HG03139 (cell line): ENCODE results near the gene USP17L13.
"Not testable (repeated sequence)": the region's sequence is repeated elsewhere in the genome, so short reads cannot be mapped to it uniquely, and the experiment has no call there.

ENCODE experiments used
- ATAC-seq: cut with Tn5 transposase; IDR thresholded peaks from one replicate; pipeline ENCODE4 v1.9.1; 2021; ENCODE audit not compliant: unreplicated experiment

The USP17L13 gene

GRCh38 chr4:9224596-9224995 lies at the start of gene USP17L13:
Gene USP17L13 (plus strand): TSS chr4:9224896. CDS start chr4:9224896, 0 bp downstream.
- ATAC-seq, result not testable (repeated sequence)

GRCh38 chr4:9210357-9210756 lies 14.3 kb upstream of the USP17L13 start, which contains the start of gene USP17L10:
Gene USP17L10 (plus strand): TSS chr4:9210657. CDS start chr4:9210657, 0 bp downstream.
- not testable (repeated sequence) for ATAC-seq

- not testable (repeated sequence) for ATAC-seq
Observed at GRCh38 chr4:9214701-9215100, 10.0 kb upstream of the USP17L13 start.

GRCh38 chr4:9215105-9215504 lies 9.6 kb upstream of the USP17L13 start, which contains the start of gene USP17L11:
Gene USP17L11 (plus strand): TSS chr4:9215405. CDS start chr4:9215405, 0 bp downstream.
- ATAC-seq, result not testable (repeated sequence)

- ATAC-seq, result not testable (repeated sequence)
Observed at GRCh38 chr4:9219852-9220251, 4.8 kb upstream of the USP17L13 start, which contains the start of gene USP17L12. Gene USP17L12 (plus strand): TSS chr4:9220152. CDS start chr4:9220152, 0 bp downstream.

GRCh38 chr4:9230249-9230648 lies 5.6 kb downstream of the USP17L13 start:
- not testable (repeated sequence) for ATAC-seq

- ATAC-seq, result not testable (repeated sequence)
Observed at GRCh38 chr4:9234085-9234484, 9.4 kb downstream of the USP17L13 start, which contains the start of gene USP17L15. Gene USP17L15 (plus strand): TSS chr4:9234385. CDS start chr4:9234385, 0 bp downstream.

GRCh38 chr4:9238461-9238860 lies 13.8 kb downstream of the USP17L13 start:
- not testable (repeated sequence) for ATAC-seq

GRCh38 chr4:9243579-9243978 lies 18.9 kb downstream of the USP17L13 start, which contains the start of gene USP17L17:
Gene USP17L17 (plus strand): TSS chr4:9243879. CDS start chr4:9243879, 0 bp downstream.
- not testable (repeated sequence) for ATAC-seq

GRCh38 chr4:9247953-9248680 lies 23.4 kb downstream of the USP17L13 start, which contains the start of gene USP17L18:
Gene USP17L18 (plus strand): TSS chr4:9248630. CDS start chr4:9248630, 0 bp downstream.
- not testable (repeated sequence) for ATAC-seq

- not testable (repeated sequence) for ATAC-seq
Observed at GRCh38 chr4:9253078-9253477, 28.4 kb downstream of the USP17L13 start, which contains the start of gene USP17L19. Gene USP17L19 (plus strand): TSS chr4:9253378. CDS start chr4:9253378, 0 bp downstream.

GRCh38 chr4:9257824-9258223 lies 33.1 kb downstream of the USP17L13 start, which contains the start of gene USP17L20:
Gene USP17L20 (plus strand): TSS chr4:9258124. CDS start chr4:9258124, 0 bp downstream.
- not testable (repeated sequence) for ATAC-seq

- not testable (repeated sequence) for ATAC-seq
Observed at GRCh38 chr4:9262572-9262971, 37.9 kb downstream of the USP17L13 start, which contains the start of gene USP17L21. Gene USP17L21 (plus strand): TSS chr4:9262872. CDS start chr4:9262872, 0 bp downstream.

- ATAC-seq, result not testable (repeated sequence)
Observed at GRCh38 chr4:9267319-9267718, 42.6 kb downstream of the USP17L13 start, which contains the start of gene USP17L22. Gene USP17L22 (plus strand): TSS chr4:9267619. CDS start chr4:9267619, 0 bp downstream.

- ATAC-seq, result not testable (repeated sequence)
Observed at GRCh38 chr4:9271719-9272118, 47.0 kb downstream of the USP17L13 start.
